Uterus (tissue), 4 donors: Measurements from ENCODE around the gene BRAF. TPM values are rescaled to one million over a fixed set of nuclear protein-coding genes. Genes with fewer than 3 reads are reported as not detected.
"Not testable (repeated sequence)": the region's sequence is repeated elsewhere in the genome, so short reads cannot be mapped to it uniquely, and the experiment has no call there.

Source experiments
- DNase-seq, 2 donors: peaks; one replicate each; pipeline ENCODE4 v3.0.0-alpha.2; 2019 to 2020
- H3K27ac ChIP-seq, 2 donors: fragments of 200-600 bp; sonication (generic); 1 replicate in 1 of 2; 2 replicates in 1 of 2; pipeline ENCODE4 v1.5.1; 2016 to 2018
- H3K27me3 ChIP-seq, 2 donors: fragments of 200-600 bp; sonication (generic); one replicate each; pipeline ENCODE4 v1.5.1; 2018 to 2019; ENCODE audit warnings: control low read depth in 1 of 2
- H3K36me3 ChIP-seq, 2 donors: fragments of 200-600 bp; sonication (generic); one replicate each; pipeline ENCODE4 v1.5.1; 2019; ENCODE audit warnings: control low read depth in 1 of 2
- H3K4me1 ChIP-seq, 2 donors: fragments of 200-600 bp; sonication (generic); one replicate each; pipeline ENCODE4 v1.5.1; 2018 to 2019; ENCODE audit warnings: control low read depth in 1 of 2
- H3K4me3 ChIP-seq, 2 donors: fragments of 200-600 bp; sonication (generic); 1 replicate in 1 of 2; 2 replicates in 1 of 2; pipeline ENCODE4 v1.5.1; 2018 to 2019; ENCODE audit warnings: mild to moderate bottlenecking in 1 of 2
- H3K9me3 ChIP-seq, 2 donors: fragments of 200-600 bp; sonication (generic); one replicate each; pipeline ENCODE4 v1.5.1; 2019; ENCODE audit warnings: control low read depth in 1 of 2
- POLR2A ChIP-seq, 2 donors: fragments of 450-650 bp; IDR thresholded peaks; one replicate each; pipeline ENCODE4 v1.6.1; 2016; ENCODE audit warnings: antibody characterized with exemption in 2 of 2, mild to moderate bottlenecking in 1 of 2, moderate library complexity in 1 of 2
- intact Hi-C: fragments of 100-400 bp; cut with DNase I; formaldehyde crosslinking; loops from one replicate; pipeline ENCODE4 v1.15.1; 2023; ENCODE audit warnings: low total_unique reads
- total RNA-seq, 4 donors: library from RNA; depleted of rRNA in 3 of 4; stranded (reverse); fragments of >200 nt in 3 of 4; gene quantifications; one replicate each; pipeline versions ENCODE4 v1.1.0 to v1.2.4, GENCODE V29; 2014 to 2023
- TF ChIP-seq, protein P1 (sequence below), 4 experiments: fragments of 200-600 bp in 2 of 4; fragments of 450-650 bp in 2 of 4; sonication (generic) in 2 of 4; IDR thresholded peaks; one replicate each; pipeline ENCODE4 v1.5.1; 2016 to 2019; ENCODE audit warnings: antibody characterized with exemption in 4 of 4, mild to moderate bottlenecking in 2 of 4, moderate library complexity in 1 of 4
- donor health status: DM: yes; HTN: yes; CAD: no.

Gene BRAF
- total RNA-seq, 4 donors from 2014 or later: 42.6 to 76.8 (median 66.5) TPM

- TF ChIP-seq, protein P1, sequence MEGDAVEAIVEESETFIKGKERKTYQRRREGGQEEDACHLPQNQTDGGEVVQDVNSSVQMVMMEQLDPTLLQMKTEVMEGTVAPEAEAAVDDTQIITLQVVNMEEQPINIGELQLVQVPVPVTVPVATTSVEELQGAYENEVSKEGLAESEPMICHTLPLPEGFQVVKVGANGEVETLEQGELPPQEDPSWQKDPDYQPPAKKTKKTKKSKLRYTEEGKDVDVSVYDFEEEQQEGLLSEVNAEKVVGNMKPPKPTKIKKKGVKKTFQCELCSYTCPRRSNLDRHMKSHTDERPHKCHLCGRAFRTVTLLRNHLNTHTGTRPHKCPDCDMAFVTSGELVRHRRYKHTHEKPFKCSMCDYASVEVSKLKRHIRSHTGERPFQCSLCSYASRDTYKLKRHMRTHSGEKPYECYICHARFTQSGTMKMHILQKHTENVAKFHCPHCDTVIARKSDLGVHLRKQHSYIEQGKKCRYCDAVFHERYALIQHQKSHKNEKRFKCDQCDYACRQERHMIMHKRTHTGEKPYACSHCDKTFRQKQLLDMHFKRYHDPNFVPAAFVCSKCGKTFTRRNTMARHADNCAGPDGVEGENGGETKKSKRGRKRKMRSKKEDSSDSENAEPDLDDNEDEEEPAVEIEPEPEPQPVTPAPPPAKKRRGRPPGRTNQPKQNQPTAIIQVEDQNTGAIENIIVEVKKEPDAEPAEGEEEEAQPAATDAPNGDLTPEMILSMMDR (IDR thresholded peaks at IDR 0.05): no peak
- no peak for TF ChIP-seq POLR2A (IDR thresholded peaks at IDR 0.05)
- Histone ChIP-seq H3K4me3 (no peak overlapping the region), H3K27ac (no peak overlapping the region), H3K4me1 (peaks cover 0 to 3% of the 10 kb centered on the region in 2 donors), H3K9me3 (no peaks in the 10 kb centered on the region), H3K27me3 (no peaks in the 10 kb centered on the region), H3K36me3 (no peaks in the 10 kb centered on the region)
- no peak for DNase-seq
- intact Hi-C loops: no loop called here
These were observed 36.6 kb downstream of the BRAF start for GRCh38 chr7:140888087-140888486.

- Histone ChIP-seq H3K27me3 (no peaks in the 10 kb centered on the region), H3K9me3 (no peaks in the 10 kb centered on the region), H3K4me3 (no peak overlapping the region), H3K27ac (no peak overlapping the region), H3K4me1 (peaks cover 0 to 3% of the 10 kb centered on the region in 2 donors), H3K36me3 (no peaks in the 10 kb centered on the region)
- DNase-seq: no peak
- TF ChIP-seq, protein P1 (IDR thresholded peaks at IDR 0.05): no peak
- intact Hi-C loops: no loop called here
These were observed 38.9 kb downstream of the BRAF start for GRCh38 chr7:140885735-140886334.

GRCh38 chr7:140883378-140883777, 41.4 kb downstream of the BRAF start:
- TF ChIP-seq POLR2A (IDR thresholded peaks at IDR 0.05): no peak
- H3K27me3 ChIP-seq: no peaks in the 10 kb centered on the region
- no peaks in the 10 kb centered on the region for H3K4me1 ChIP-seq
- H3K9me3 ChIP-seq: no peaks in the 10 kb centered on the region
- intact Hi-C loops: no loop called here
- DNase-seq: no peak
- H3K27ac ChIP-seq: no peak overlapping the region
- no peaks in the 10 kb centered on the region for H3K36me3 ChIP-seq
- H3K4me3 ChIP-seq: no peak overlapping the region

DNA sequence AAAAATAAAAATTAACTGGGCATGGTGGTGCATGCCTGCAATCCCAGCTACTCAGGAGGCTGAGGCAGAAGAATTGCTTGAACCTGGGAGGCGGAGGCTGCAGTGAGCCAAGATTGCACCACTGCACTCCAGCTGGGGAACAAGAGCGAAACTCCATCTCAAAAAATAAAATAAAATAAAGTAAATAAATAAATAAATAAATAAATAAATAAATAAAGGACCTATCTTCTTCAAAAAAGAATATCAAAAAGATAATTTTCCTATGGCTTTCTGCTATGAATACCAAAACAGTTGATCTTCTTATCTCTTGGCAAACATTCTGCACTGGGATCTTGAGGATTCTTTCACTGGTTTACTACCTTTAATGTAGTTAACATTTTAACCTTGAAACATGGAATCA, 41.9 kb downstream of the BRAF start:
- H3K4me1 ChIP-seq, intact Hi-C loops, DNase-seq, H3K9me3 ChIP-seq, H3K36me3 ChIP-seq, H3K27me3 ChIP-seq, H3K4me3 ChIP-seq, H3K27ac ChIP-seq: not testable (repeated sequence)

DNA sequence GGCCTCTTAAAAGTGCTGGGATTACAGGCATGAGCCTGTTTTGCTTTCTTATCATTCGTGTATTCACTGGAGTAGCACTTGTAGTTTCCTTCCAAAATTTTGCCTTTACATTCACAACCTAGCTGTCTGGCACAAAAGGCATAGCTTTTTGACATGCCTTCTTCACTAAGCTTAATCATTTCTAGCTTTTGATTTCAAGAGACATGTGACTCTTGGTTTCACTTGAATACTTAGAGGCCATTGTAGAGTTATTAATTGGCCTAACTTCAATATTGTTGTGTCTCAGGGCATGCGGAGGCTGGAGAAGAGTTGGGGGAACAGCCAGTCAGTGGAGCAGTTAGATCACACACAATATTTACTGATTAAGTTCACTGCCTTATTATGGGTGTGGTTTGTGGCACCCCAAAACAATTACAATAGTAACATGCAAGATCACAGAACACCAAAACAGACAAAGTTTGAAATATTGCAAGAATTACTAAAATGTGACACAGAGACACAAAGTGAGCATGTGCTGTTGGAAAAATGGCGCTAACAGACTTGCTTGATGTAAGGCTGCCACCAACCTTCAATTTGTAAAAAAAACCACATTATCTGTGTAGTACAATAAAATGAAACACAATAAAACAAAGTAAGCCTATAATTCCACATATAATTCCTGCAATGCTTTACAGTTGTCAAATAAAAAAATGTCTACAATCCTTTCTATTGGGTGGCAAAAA, 43.1 kb downstream of the BRAF start:
- Histone ChIP-seq H3K27me3 (no peaks in the 10 kb centered on the region), H3K9me3 (no peaks in the 10 kb centered on the region), H3K27ac (no peak overlapping the region), H3K4me3 (no peak overlapping the region), H3K36me3 (no peaks in the 10 kb centered on the region), H3K4me1 (no peaks in the 10 kb centered on the region)
- no peak for TF ChIP-seq POLR2A (IDR thresholded peaks at IDR 0.05)
- TF ChIP-seq, protein P1 (IDR thresholded peaks at IDR 0.05): no peak
- no peak for DNase-seq
- intact Hi-C loops: no loop called here

DNA sequence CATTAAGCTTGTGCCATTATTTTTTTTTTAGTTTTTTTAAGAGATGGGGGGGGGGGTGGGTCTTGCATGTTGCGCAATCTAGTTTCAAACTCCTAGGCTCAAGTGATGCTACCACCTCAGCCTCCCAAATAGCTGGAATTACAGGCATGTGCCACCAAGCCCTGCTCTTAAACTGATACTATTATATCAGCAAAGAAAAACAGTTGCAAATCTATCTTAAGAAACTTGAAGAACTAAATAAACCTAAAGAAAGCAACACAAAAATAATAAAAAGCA, 47.5 kb downstream of the BRAF start:
- no peak for DNase-seq
- no peak for TF ChIP-seq POLR2A (IDR thresholded peaks at IDR 0.05)
- TF ChIP-seq, protein P1 (IDR thresholded peaks at IDR 0.05): no peak
- no peaks in the 10 kb centered on the region for H3K4me1 ChIP-seq
- H3K27ac ChIP-seq: no peak overlapping the region
- intact Hi-C loops: no loop called here
- no peaks in the 10 kb centered on the region for H3K9me3 ChIP-seq
- H3K36me3 ChIP-seq: peaks cover 0 to 4% of the 10 kb centered on the region in 2 donors
- no peak overlapping the region for H3K4me3 ChIP-seq
- no peaks in the 10 kb centered on the region for H3K27me3 ChIP-seq
